Measurements from ENCODE around the gene UPP2. TPM values are rescaled to one million over a fixed set of nuclear protein-coding genes. Genes with fewer than 3 reads are reported as not detected.

Gene UPP2
- total and polyA plus RNA-seq, 9 of the 15 experiments (the other 6 are each of a cell fraction or from before 2014, with no cell fraction given), result not detected

GRCh38 chr2:158113741-158114295 lies 12.1 kb downstream of the UPP2 start:
- no peak overlapping the region for H3K9ac ChIP-seq (ENCODE audit: insufficient read depth in 1 of 2, low read depth in 2 of 2, low read length in 2 of 2)
- no peak overlapping the region for H3K4me2 ChIP-seq (ENCODE audit: insufficient read depth, low read length)
- no peaks in the 10 kb centered on the region for H3K9me3 ChIP-seq (replicated peaks; ENCODE audit: control insufficient read depth, insufficient read depth, low read depth, low read length)
- ATAC-seq (no peak), FAIRE-seq (no peak), DNase-seq (ENCODE audit: extremely low read depth in 1 of 4, low spot score in 3 of 4) (no peak)
- H3K79me2 ChIP-seq (ENCODE audit: control insufficient read depth, insufficient read depth, low read length), result no peaks in the 10 kb centered on the region
- intact Hi-C loops (cut with micrococcal nuclease) (no loop called here), in situ Hi-C loops (cut with MboI) (no loop called here)
- H3K4me3 ChIP-seq, result no peak overlapping the region
- H3K27me3 ChIP-seq (ENCODE audit: control insufficient read depth in 2 of 2, insufficient read depth in 2 of 2, low read length in 2 of 2), result peaks cover 2 to 19% of the 10 kb centered on the region in 2 experiments; a peak in 3 of 5 replicates
- H3K36me3 ChIP-seq (ENCODE audit: control insufficient read depth, insufficient read depth, low read length), result no peaks in the 10 kb centered on the region
- BruUV-seq (replicated peaks), result no TSS peak
- no peaks in the 10 kb centered on the region for H3K9me1 ChIP-seq (ENCODE audit: control insufficient read depth, insufficient read depth, low read length)
- no peaks in the 10 kb centered on the region for H4K20me1 ChIP-seq (replicated peaks; ENCODE audit: control insufficient read depth, insufficient read depth, low read length)
- H2AFZ ChIP-seq (ENCODE audit: low read depth, low read length), result no peak overlapping the region
- ChIA-PET CTCF (ENCODE audit: low intra/inter-chr PET ratio) (no interaction called here), POLR2A (no interaction called here)
- WGBS (ENCODE audit: insufficient coverage, low coverage, missing lambda C conversion rate), result 0% methylated on average over 4 of the region's 4 CpGs
- no peak overlapping the region for H3K27ac ChIP-seq (ENCODE audit: extremely low read depth, low read depth, low read length)
- TF ChIP-seq ZBTB12 (CRISPR knock-in tag; IDR thresholded peaks at IDR 0.05), result no peak
- TF ChIP-seq ZFP36 (IDR thresholded peaks at IDR 0.05; ENCODE audit: low read depth, low read length, partially characterized antibody), result no peak
- TF ChIP-seq CEBPB (tag; IDR thresholded peaks at IDR 0.05), result no peak
- TF ChIP-seq ESRRA (IDR thresholded peaks at IDR 0.05; ENCODE audit: borderline replicate concordance, low read depth), result no peak
- TF ChIP-seq THRAP3 (IDR thresholded peaks at IDR 0.05; ENCODE audit: borderline replicate concordance), result no peak
- TF ChIP-seq GABPB2 (CRISPR knock-in tag; conservative IDR thresholded peaks at IDR 0.05), result no peak
- TF ChIP-seq SAFB2 (IDR thresholded peaks at IDR 0.05; ENCODE audit: borderline replicate concordance, low read depth, low read length, severe bottlenecking), result no peak
- no peak for TF ChIP-seq KLF1 (tag; IDR thresholded peaks at IDR 0.05)
- no peak for TF ChIP-seq TEAD4 (IDR thresholded peaks at IDR 0.05; ENCODE audit: low read length)
- no peak for TF ChIP-seq TEAD4 (CRISPR knock-in tag; IDR thresholded peaks at IDR 0.05; ENCODE audit: borderline replicate concordance)
- TF ChIP-seq SUPT5H (IDR thresholded peaks at IDR 0.05), result no peak
- no peak for TF ChIP-seq ZNF174 (CRISPR knock-in tag; IDR thresholded peaks at IDR 0.05)
- no peak for TF ChIP-seq MTA1 (IDR thresholded peaks at IDR 0.05; ENCODE audit: borderline replicate concordance)
- no peak for TF ChIP-seq CBX8 (IDR thresholded peaks at IDR 0.05; ENCODE audit: borderline replicate concordance, extremely low read depth, low read depth, low read length, poor library complexity, severe bottlenecking)
- TF ChIP-seq GMEB1 (CRISPR knock-in tag; IDR thresholded peaks at IDR 0.05), result no peak
- no peaks in the 10 kb centered on the region for H3K4me1 ChIP-seq (replicated peaks in 1 of 2; ENCODE audit: control insufficient read depth in 2 of 2, insufficient read depth in 2 of 2, low read length in 2 of 2)

Data from K562 (cell line).